PC-9 (cell line): ENCODE results near the gene GH2.
"Not testable (repeated sequence)": the region's sequence is repeated elsewhere in the genome, so short reads cannot be mapped to it uniquely, and the experiment has no call there.

Source experiments
- EZH2 ChIP-seq: fragments of 200-600 bp; sonication (generic); IDR thresholded peaks from 2 replicates; pipeline ENCODE4 v1.8.0; 2017; ENCODE audit warnings: antibody characterized with exemption, low read depth
- TF ChIP-seq, protein P1 (sequence below): fragments of 200-600 bp; sonication (generic); conservative IDR thresholded peaks from 2 replicates; pipeline ENCODE4 v1.6.1; 2017; ENCODE audit warnings: mixed run types, antibody characterized with exemption, mild to moderate bottlenecking, moderate library complexity

DNA sequence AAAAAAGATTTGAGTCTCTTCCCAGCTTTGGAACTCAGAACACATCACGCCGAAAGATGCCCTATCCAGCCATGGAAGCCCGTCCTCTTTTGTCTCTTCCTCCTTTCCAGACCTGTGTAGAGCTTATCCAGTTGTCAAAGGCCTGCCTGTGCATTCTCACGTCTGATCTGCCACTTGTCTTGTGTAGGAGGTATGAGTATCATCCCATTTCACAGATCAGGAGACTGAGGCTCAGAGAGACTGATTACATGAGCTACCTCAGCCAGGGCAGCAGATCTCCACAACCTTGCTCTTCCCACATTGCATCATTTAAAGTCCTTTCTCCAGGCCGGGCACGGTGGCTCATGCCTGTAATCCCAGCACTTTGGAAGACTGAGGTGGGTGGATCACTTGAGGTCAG, 7.1 kb downstream of the GH2 start:
- TF ChIP-seq, protein P1, sequence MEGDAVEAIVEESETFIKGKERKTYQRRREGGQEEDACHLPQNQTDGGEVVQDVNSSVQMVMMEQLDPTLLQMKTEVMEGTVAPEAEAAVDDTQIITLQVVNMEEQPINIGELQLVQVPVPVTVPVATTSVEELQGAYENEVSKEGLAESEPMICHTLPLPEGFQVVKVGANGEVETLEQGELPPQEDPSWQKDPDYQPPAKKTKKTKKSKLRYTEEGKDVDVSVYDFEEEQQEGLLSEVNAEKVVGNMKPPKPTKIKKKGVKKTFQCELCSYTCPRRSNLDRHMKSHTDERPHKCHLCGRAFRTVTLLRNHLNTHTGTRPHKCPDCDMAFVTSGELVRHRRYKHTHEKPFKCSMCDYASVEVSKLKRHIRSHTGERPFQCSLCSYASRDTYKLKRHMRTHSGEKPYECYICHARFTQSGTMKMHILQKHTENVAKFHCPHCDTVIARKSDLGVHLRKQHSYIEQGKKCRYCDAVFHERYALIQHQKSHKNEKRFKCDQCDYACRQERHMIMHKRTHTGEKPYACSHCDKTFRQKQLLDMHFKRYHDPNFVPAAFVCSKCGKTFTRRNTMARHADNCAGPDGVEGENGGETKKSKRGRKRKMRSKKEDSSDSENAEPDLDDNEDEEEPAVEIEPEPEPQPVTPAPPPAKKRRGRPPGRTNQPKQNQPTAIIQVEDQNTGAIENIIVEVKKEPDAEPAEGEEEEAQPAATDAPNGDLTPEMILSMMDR: not testable (repeated sequence)
- TF ChIP-seq EZH2: not testable (repeated sequence)
